DND-41 (cell line): Measurements from ENCODE around the gene SPPL3.

Experiments used
- CTCF ChIP-seq: IDR thresholded peaks from 2 replicates; pipeline ENCODE4 v1.5.1; 2012; ENCODE audit warnings: borderline replicate concordance, low read length, moderate library complexity, mild to moderate bottlenecking; ENCODE audit not compliant: poor library complexity, severe bottlenecking; ENCODE audit errors: extremely low read depth
- EZH2 ChIP-seq: IDR thresholded peaks from 3 replicates; pipeline ENCODE4 v1.6.1; 2012; ENCODE audit warnings: borderline replicate concordance, low read depth, mild to moderate bottlenecking, moderate library complexity, low read length, inconsistent platforms; ENCODE audit not compliant: severe bottlenecking

- TF ChIP-seq CTCF (no peak), EZH2 (no peak)
Observed at GRCh38 chr12:120950807-120951206, 46.6 kb upstream of the SPPL3 start.
